Gastroesophageal sphincter (tissue), 4 donors: ENCODE data around the gene GSK3B. TPM values are rescaled to one million over a fixed set of nuclear protein-coding genes. Genes with fewer than 3 reads are reported as not detected.

ENCODE experiments used
- ATAC-seq: fragments of 150-250 bp; one replicate; pipeline ENCODE4 v1.9.1; 2016; ENCODE audit warnings: mild to moderate bottlenecking, moderate library complexity
- H3K27ac ChIP-seq, 4 donors: fragments of 200-600 bp; sonication (generic) in 3 of 4; 1 replicate in 3 of 4; 2 replicates in 1 of 4; pipeline ENCODE4 v1.5.1; 2016 to 2019
- H3K27me3 ChIP-seq: fragments of 200-600 bp; sonication (generic); one replicate; pipeline ENCODE4 v1.5.1; 2019
- H3K36me3 ChIP-seq, 2 donors: fragments of 200-600 bp; sonication (generic); one replicate each; pipeline ENCODE4 v1.5.1; 2019; ENCODE audit warnings: control low read depth in 1 of 2
- H3K4me1 ChIP-seq, 3 donors: fragments of 200-600 bp; sonication (generic); 1 replicate in 2 of 3; 2 replicates in 1 of 3; pipeline ENCODE4 v1.5.1; 2016 to 2019; ENCODE audit warnings: control low read depth in 2 of 3
- H3K4me3 ChIP-seq, 2 donors: fragments of 200-600 bp; sonication (generic); one replicate each; pipeline ENCODE4 v1.5.1; 2019; ENCODE audit warnings: mild to moderate bottlenecking in 1 of 2, moderate library complexity in 1 of 2
- H3K9me3 ChIP-seq, 3 donors: fragments of 200-600 bp; sonication (generic); one replicate each; pipeline ENCODE4 v1.5.1; 2017 to 2019; ENCODE audit warnings: control low read depth in 2 of 3
- EP300 ChIP-seq: sonication (generic); formaldehyde crosslinking; IDR thresholded peaks from one replicate; pipeline ENCODE4 v1.6.1; 2017; ENCODE audit warnings: antibody characterized with exemption, mild to moderate bottlenecking
- POLR2A ChIP-seq, 2 donors: fragments of 450-650 bp; IDR thresholded peaks; one replicate each; pipeline ENCODE4 v1.6.1; 2017; ENCODE audit warnings: antibody characterized with exemption in 2 of 2, mild to moderate bottlenecking in 2 of 2, moderate library complexity in 1 of 2
- POLR2AphosphoS5 ChIP-seq: sonication (generic); formaldehyde crosslinking; IDR thresholded peaks from one replicate; pipeline ENCODE4 v1.6.1; 2017; ENCODE audit warnings: antibody characterized with exemption
- WGBS, 2 donors: methylation state at CpG; one replicate each; pipeline ENCODE4 v1.1.5; 2018; ENCODE audit warnings: low coverage in 1 of 2; 5-methylcytosine and 5-hydroxymethylcytosine counted together
- small RNA-seq, 4 donors: library from RNA; depleted of rRNA; stranded (forward); fragments of <200 nt; gene quantifications; one replicate each; pipeline ENCODE3, GENCODE V24; 2016
- total RNA-seq, 4 donors: library from RNA; depleted of rRNA; stranded (reverse); fragments of >200 nt; gene quantifications; one replicate each; pipeline ENCODE4 v1.1.0, GENCODE V29; 2016
- TF ChIP-seq, protein P1 (sequence below), 4 experiments: fragments of 200-600 bp in 2 of 4; fragments of 450-650 bp in 2 of 4; sonication (generic) in 1 of 4; IDR thresholded peaks; one replicate each; pipeline ENCODE4 v1.5.1; 2017 to 2019; ENCODE audit warnings: antibody characterized with exemption in 4 of 4, mild to moderate bottlenecking in 2 of 4, moderate library complexity in 2 of 4

Gene GSK3B
- total RNA-seq, 4 donors from 2014 or later: 32.7 to 40.6 (median 34.6) TPM

GRCh38 chr3:119778176-119778575 lies 316.1 kb downstream of the GSK3B start:
- Histone ChIP-seq H3K4me1 (no peaks in the 10 kb centered on the region), H3K27me3 (no peaks in the 10 kb centered on the region), H3K27ac (no peak overlapping the region), H3K9me3 (peaks cover 0 to 8% (median 0%) of the 10 kb centered on the region in 3 donors), H3K36me3 (no peaks in the 10 kb centered on the region), H3K4me3 (no peak overlapping the region)
- 83 to 92% methylated on average over 1 of the region's 1 CpG for WGBS, 2 donors
- ATAC-seq: no peak
- no peak for TF ChIP-seq POLR2A (IDR thresholded peaks at IDR 0.05)
- TF ChIP-seq EP300: no peak
- TF ChIP-seq, protein P1, sequence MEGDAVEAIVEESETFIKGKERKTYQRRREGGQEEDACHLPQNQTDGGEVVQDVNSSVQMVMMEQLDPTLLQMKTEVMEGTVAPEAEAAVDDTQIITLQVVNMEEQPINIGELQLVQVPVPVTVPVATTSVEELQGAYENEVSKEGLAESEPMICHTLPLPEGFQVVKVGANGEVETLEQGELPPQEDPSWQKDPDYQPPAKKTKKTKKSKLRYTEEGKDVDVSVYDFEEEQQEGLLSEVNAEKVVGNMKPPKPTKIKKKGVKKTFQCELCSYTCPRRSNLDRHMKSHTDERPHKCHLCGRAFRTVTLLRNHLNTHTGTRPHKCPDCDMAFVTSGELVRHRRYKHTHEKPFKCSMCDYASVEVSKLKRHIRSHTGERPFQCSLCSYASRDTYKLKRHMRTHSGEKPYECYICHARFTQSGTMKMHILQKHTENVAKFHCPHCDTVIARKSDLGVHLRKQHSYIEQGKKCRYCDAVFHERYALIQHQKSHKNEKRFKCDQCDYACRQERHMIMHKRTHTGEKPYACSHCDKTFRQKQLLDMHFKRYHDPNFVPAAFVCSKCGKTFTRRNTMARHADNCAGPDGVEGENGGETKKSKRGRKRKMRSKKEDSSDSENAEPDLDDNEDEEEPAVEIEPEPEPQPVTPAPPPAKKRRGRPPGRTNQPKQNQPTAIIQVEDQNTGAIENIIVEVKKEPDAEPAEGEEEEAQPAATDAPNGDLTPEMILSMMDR (IDR thresholded peaks at IDR 0.05): no peak
- TF ChIP-seq POLR2AphosphoS5: no peak

DNA sequence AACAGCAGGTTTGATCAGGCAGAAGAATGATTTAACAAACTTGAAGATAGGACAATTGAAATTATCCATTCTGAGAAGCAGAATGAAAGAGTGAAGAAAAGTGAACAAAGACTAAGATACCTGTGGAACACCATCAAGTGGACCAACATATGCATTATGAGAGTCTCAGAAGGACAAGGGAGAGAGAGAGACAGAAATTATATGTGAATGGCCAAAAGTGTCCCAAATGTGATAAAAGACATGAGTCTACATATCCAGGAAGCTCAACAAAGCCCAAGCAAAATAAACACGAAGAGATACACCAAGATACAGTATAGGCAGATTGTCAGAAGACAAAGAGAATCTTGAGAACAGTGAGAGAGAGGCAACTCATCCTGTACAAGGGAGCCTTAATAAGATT lies 317.9 kb downstream of the GSK3B start:
- no peak overlapping the region for H3K27ac ChIP-seq
- 35 to 80% methylated on average over 1 of the region's 1 CpG for WGBS, 2 donors

DNA sequence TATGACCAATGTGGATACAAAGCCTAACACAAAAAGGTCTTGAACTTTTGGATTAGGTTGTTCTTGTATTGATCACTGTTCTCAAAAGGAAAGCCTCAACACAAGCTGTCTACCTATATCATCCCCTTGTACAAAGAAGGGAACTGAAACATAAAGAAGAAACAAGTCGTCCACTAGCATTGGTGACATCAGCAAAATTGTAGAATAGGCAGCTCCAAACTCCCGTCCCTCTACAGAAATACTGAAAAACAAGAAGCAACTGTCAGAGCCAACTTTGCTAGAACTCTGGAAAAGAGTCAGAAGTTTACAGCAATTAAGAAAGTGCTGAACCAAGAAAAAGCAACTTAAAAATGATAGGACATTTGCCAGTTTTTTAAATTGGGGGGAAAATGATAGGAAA lies 319.8 kb downstream of the GSK3B start:
- Histone ChIP-seq H3K36me3 (no peaks in the 10 kb centered on the region), H3K4me3 (no peak overlapping the region), H3K9me3 (peaks cover 0 to 8% (median 0%) of the 10 kb centered on the region in 3 donors), H3K27ac (no peak overlapping the region), H3K4me1 (no peaks in the 10 kb centered on the region), H3K27me3 (no peaks in the 10 kb centered on the region)
- WGBS, 2 donors: 7 to 36% methylated on average over 2 of the region's 2 CpGs
- TF ChIP-seq POLR2AphosphoS5 (no peak), POLR2A (IDR thresholded peaks at IDR 0.05) (no peak), EP300 (no peak)
- TF ChIP-seq, protein P1 (IDR thresholded peaks at IDR 0.05): no peak
- ATAC-seq: no peak

More for the DNA sequence above, 317.9 kb downstream of the GSK3B start:
- Histone ChIP-seq H3K36me3 (no peaks in the 10 kb centered on the region), H3K9me3 (peaks cover 0 to 8% (median 0%) of the 10 kb centered on the region in 3 donors), H3K4me3 (no peak overlapping the region), H3K4me1 (no peaks in the 10 kb centered on the region), H3K27me3 (no peaks in the 10 kb centered on the region)
- no peak for ATAC-seq
- no peak for TF ChIP-seq POLR2A (IDR thresholded peaks at IDR 0.05)
- TF ChIP-seq POLR2AphosphoS5: no peak
- TF ChIP-seq EP300: no peak
- TF ChIP-seq, protein P1 (IDR thresholded peaks at IDR 0.05): no peak

Small RNA genes lying within 50 kb of the gene (small RNA-seq; reads per million reads assigned to genes)
- gene RN7SL397P (0 to 0.09 (median 0) reads per million in 4 donors), gene RN7SL762P (0 reads per million in 4 donors)

Other genes with a start within 250 kb of the GSK3B start
- under 1 TPM; 0.16 to 0.73 (median 0.29) TPM for gene GPR156, start 190.8 kb upstream of the GSK3B start, total RNA-seq